GM12801 (cell line): Measurements from ENCODE around the gene ADAMTSL1.

Experiments
- CTCF ChIP-seq: IDR thresholded peaks from one replicate; pipeline ENCODE4 v1.5.1; 2011; ENCODE audit warnings: control low read depth; ENCODE audit not compliant: insufficient read length; ENCODE audit errors: extremely low read depth

ADAMTSL1 gene

GRCh38 chr9:18834740-18835361, 360.9 kb downstream of the ADAMTSL1 start:
- TF ChIP-seq CTCF: no peak

- no peak for TF ChIP-seq CTCF
Observed at GRCh38 chr9:18837402-18837801, 363.4 kb downstream of the ADAMTSL1 start.

- TF ChIP-seq CTCF: no peak
Observed at GRCh38 chr9:18847576-18848275, 373.8 kb downstream of the ADAMTSL1 start.

GRCh38 chr9:18848657-18849056, 374.7 kb downstream of the ADAMTSL1 start:
- TF ChIP-seq CTCF: no peak

DNA sequence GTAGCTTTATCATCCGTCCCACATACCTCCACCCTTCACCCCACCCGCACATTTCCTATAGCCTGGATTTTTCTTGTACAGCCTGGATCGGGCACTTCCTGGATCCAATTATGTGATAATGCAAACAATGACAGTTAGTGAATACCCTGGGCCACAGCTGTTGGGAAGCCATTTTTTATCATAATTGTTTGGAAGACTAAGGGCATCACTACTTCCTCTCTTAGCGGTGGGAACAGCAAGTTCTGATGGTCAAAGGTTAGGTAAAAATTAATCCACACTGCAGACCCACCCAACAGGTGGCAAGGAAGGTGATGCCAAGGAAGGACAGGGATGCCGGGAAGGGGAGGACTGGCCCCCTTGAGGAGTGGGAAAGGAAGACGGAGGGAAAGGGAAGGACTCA, 375.3 kb downstream of the ADAMTSL1 start:
- TF ChIP-seq CTCF: no peak

DNA sequence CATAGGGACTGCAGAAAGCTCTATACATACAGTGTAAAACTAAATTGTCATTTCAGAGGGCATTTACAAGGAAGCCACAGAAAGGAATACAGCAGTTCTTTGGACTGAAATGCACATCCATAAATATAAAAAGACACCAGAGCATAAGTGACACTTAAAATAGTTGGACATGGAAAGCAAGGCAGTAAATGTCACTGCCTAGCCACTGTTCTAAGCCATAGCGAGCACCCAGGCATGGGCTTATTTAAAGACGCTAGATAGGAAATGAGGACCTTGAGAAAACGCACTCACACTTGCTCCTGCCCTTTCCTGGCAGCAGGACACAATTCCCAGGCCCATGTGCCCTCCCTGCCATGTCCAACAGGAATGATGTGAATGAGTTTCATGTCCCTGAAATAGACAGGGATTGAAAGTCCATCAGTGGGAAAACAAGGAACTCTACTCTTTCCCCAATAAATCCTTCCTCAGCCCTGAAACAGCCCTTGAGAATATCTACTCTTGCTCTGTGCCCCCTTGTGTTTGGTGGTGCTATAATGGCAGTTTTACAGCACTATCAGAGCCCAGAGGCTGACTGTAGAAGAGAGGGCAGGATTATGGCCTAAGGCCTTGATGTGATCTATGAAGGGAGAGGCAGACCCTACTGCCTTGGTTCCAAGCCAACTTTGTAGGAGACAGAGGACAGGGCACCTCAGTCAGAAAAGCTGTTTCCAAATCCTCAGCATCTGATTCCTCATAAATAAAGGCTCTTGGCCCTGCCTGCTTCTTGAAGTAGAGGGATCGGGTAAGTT, 376.1 kb downstream of the ADAMTSL1 start:
- TF ChIP-seq CTCF: no peak

DNA sequence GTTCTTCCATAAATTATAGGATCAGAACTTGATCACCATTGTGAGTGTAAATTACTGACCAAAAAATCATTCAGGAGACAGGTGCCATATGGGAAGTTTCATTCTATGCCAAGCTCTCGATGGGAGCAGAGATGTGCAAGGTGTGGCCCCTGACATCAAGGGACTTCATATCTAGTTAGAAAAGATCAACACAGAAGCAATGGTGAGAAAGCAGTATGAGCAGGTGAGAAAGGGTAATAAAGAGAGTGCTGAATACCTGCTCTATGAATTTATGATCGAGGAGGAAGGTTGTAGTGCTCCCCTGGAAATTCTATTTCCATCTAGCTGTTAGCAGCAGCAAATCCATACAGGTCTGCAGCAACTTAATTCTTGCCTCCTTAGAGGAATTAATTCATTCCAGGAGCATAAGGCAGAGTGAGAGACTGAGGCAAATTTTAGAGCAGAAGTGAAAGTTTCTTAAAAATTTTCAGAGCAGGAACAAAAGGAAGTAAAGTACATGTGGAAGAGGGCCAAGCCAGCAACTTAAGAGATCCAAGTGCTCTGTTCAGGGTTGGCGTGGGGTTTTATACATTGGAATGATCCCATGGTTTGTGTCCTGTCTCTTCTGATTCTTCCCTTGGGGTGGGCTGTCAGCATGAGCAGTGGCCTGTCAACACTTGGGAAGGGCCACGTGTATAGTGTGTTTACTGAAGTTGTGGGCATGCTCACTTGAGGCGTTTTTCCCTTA, 377.3 kb downstream of the ADAMTSL1 start:
- no peak for TF ChIP-seq CTCF
